Measurements from ENCODE around the gene KLHDC4.
"Not testable (repeated sequence)": the region's sequence is repeated elsewhere in the genome, so short reads cannot be mapped to it uniquely, and the experiment has no call there.

The KLHDC4 gene

GRCh38 chr16:87742781-87743490 is 22.9 kb downstream of the KLHDC4 start:
- no peak for DNase-seq (ENCODE audit: low read depth)

- no peak for DNase-seq (ENCODE audit: low read depth)
These were observed 23.9 kb downstream of the KLHDC4 start for GRCh38 chr16:87741700-87742415.

GRCh38 chr16:87740909-87741424 is 24.8 kb downstream of the KLHDC4 start:
- no peak for DNase-seq (ENCODE audit: low read depth)

- DNase-seq (ENCODE audit: low read depth), result no peak
These were observed 25.3 kb downstream of the KLHDC4 start for GRCh38 chr16:87740441-87740840.

GRCh38 chr16:87739801-87740200 is 26.0 kb downstream of the KLHDC4 start:
- DNase-seq (ENCODE audit: low read depth), result no peak

GRCh38 chr16:87736008-87736382 is 29.8 kb downstream of the KLHDC4 start:
- no peak for DNase-seq (ENCODE audit: low read depth)

GRCh38 chr16:87735270-87736007 is 30.3 kb downstream of the KLHDC4 start:
- no peak for DNase-seq (ENCODE audit: low read depth)

GRCh38 chr16:87734644-87735043 is 31.1 kb downstream of the KLHDC4 start:
- no peak for DNase-seq (ENCODE audit: low read depth)

- DNase-seq (ENCODE audit: low read depth), result no peak
These were observed 32.6 kb downstream of the KLHDC4 start for GRCh38 chr16:87733190-87733589.

GRCh38 chr16:87731607-87732006 is 34.2 kb downstream of the KLHDC4 start:
- no peak for DNase-seq (ENCODE audit: low read depth)

GRCh38 chr16:87729266-87729954 is 36.4 kb downstream of the KLHDC4 start:
- DNase-seq (ENCODE audit: low read depth), result no peak

GRCh38 chr16:87728026-87728425 is 37.8 kb downstream of the KLHDC4 start:
- no peak for DNase-seq (ENCODE audit: low read depth)

- no peak for DNase-seq (ENCODE audit: low read depth)
These were observed 38.4 kb downstream of the KLHDC4 start for GRCh38 chr16:87727346-87727745.

GRCh38 chr16:87726577-87726976 is 39.2 kb downstream of the KLHDC4 start:
- not testable (repeated sequence) for DNase-seq (ENCODE audit: low read depth)

- DNase-seq (ENCODE audit: low read depth), result no peak
These were observed 40.1 kb downstream of the KLHDC4 start for GRCh38 chr16:87725596-87726235.

- DNase-seq (ENCODE audit: low read depth), result peak; percentile 12
These were observed 41.1 kb downstream of the KLHDC4 start for GRCh38 chr16:87724490-87725291.

- DNase-seq (ENCODE audit: low read depth), result no peak
These were observed 42.6 kb downstream of the KLHDC4 start for GRCh38 chr16:87723226-87723623.

GRCh38 chr16:87722590-87723225 is 43.1 kb downstream of the KLHDC4 start:
- DNase-seq (ENCODE audit: low read depth), result no peak

- DNase-seq (ENCODE audit: low read depth), result no peak
These were observed 43.9 kb downstream of the KLHDC4 start for GRCh38 chr16:87721622-87722585.

All from stimulated activated CD8-positive, alpha-beta memory T cell treated with anti-CD3 and anti-CD28 coated beads, Interleukin-7, amount 100 ng/mL, for 24 hours (primary cell).